ENCODE measurements around the gene SCLT1. TPM values are rescaled to one million over a fixed set of nuclear protein-coding genes. Genes with fewer than 3 reads are reported as not detected.

The SCLT1 gene
- total RNA-seq, 1 experiment from 2014 or later: 15.9 TPM

DNA sequence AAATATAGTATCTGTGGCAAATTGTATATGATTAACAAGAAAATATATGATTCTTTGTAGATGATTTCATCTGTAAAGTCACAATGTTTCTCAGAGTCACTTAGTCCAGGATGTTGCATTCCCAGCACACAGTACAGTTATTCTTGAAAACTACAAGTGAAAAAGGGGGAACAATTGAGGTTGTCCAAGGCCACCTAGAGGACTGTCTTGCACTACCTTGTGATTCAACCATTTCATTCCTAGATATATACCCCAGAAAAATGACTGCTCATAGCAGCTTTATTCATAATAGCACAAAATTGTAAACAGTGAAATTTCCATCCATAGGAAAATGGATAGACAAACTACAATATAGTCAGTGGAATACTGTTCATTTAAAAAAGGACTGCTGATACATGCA lies 18.6 kb upstream of the SCLT1 start:
- intact Hi-C loops (cut with micrococcal nuclease; ENCODE audit: unreplicated experiment): no loop called here
- Histone ChIP-seq H3K79me2 (ENCODE audit: low read depth) (no peaks in the 10 kb centered on the region), H4K20me1 (ENCODE audit: insufficient read depth) (no peaks in the 10 kb centered on the region), H3K9me3 (ENCODE audit: insufficient read depth, low read depth) (no peaks in the 10 kb centered on the region), H3K4me1 (replicated peaks; ENCODE audit: insufficient read depth) (no peaks in the 10 kb centered on the region), H3F3A (ENCODE audit: insufficient read depth, low read depth) (no peaks in the 10 kb centered on the region), H3K36me3 (ENCODE audit: low read depth) (no peaks in the 10 kb centered on the region), H3K27me3 (ENCODE audit: insufficient read depth, low read depth) (no peaks in the 10 kb centered on the region), H3K4me3 (no peak overlapping the region), H3K4me2 (no peak overlapping the region), H3K9me2 (ENCODE audit: insufficient read depth) (no peaks in the 10 kb centered on the region), H3K27ac (no peak overlapping the region), H2AFZ (no peak overlapping the region)
- TF ChIP-seq EZH2 (IDR thresholded peaks at IDR 0.05; ENCODE audit: low read depth): no peak
- TF ChIP-seq, protein P1, sequence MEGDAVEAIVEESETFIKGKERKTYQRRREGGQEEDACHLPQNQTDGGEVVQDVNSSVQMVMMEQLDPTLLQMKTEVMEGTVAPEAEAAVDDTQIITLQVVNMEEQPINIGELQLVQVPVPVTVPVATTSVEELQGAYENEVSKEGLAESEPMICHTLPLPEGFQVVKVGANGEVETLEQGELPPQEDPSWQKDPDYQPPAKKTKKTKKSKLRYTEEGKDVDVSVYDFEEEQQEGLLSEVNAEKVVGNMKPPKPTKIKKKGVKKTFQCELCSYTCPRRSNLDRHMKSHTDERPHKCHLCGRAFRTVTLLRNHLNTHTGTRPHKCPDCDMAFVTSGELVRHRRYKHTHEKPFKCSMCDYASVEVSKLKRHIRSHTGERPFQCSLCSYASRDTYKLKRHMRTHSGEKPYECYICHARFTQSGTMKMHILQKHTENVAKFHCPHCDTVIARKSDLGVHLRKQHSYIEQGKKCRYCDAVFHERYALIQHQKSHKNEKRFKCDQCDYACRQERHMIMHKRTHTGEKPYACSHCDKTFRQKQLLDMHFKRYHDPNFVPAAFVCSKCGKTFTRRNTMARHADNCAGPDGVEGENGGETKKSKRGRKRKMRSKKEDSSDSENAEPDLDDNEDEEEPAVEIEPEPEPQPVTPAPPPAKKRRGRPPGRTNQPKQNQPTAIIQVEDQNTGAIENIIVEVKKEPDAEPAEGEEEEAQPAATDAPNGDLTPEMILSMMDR (conservative IDR thresholded peaks at IDR 0.05): no peak
- CTCF ChIA-PET: no interaction called here
- no TSS peak for BruUV-seq (replicated peaks)
- no peak for DNase-seq
- POLR2A ChIA-PET (ENCODE audit: unreplicated experiment): no interaction called here

DNA sequence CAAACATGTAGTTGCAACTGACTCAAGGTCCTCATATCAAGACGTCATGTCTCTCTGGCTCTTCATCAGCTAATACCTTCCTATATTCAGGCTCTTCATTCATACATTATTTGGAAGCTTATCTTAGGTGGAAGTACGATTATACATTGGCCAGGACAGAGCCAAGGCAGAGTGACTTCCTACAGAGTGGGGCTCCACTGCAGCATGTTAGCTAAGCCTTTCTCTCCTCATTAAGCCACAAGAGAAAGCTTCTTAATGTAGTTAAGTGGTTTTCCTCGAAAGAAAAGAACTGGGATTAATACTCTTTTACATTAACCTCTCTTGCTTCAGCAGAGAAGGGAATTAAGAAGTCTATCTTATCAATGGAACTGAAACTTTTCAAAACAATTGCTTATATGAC lies 17.6 kb upstream of the SCLT1 start:
- BruUV-seq (replicated peaks): no TSS peak
- no peaks in the 10 kb centered on the region for H3F3A ChIP-seq (ENCODE audit: insufficient read depth, low read depth)
- no peaks in the 10 kb centered on the region for H3K36me3 ChIP-seq (ENCODE audit: low read depth)
- H3K4me1 ChIP-seq (replicated peaks; ENCODE audit: insufficient read depth): no peaks in the 10 kb centered on the region
- H3K9me3 ChIP-seq (ENCODE audit: insufficient read depth, low read depth): no peaks in the 10 kb centered on the region
- H3K4me2 ChIP-seq: no peak overlapping the region
- no peaks in the 10 kb centered on the region for H4K20me1 ChIP-seq (ENCODE audit: insufficient read depth)
- H3K79me2 ChIP-seq (ENCODE audit: low read depth): no peaks in the 10 kb centered on the region
- CTCF ChIA-PET: no interaction called here
- no peak overlapping the region for H2AFZ ChIP-seq
- no peaks in the 10 kb centered on the region for H3K27me3 ChIP-seq (ENCODE audit: insufficient read depth, low read depth)
- no peak for DNase-seq
- POLR2A ChIA-PET (ENCODE audit: unreplicated experiment): no interaction called here
- no peak overlapping the region for H3K4me3 ChIP-seq
- H3K27ac ChIP-seq: no peak overlapping the region
- intact Hi-C loops (cut with micrococcal nuclease; ENCODE audit: unreplicated experiment): no loop called here
- H3K9me2 ChIP-seq (ENCODE audit: insufficient read depth): no peaks in the 10 kb centered on the region
- no peak for TF ChIP-seq EZH2 (IDR thresholded peaks at IDR 0.05; ENCODE audit: low read depth)

DNA sequence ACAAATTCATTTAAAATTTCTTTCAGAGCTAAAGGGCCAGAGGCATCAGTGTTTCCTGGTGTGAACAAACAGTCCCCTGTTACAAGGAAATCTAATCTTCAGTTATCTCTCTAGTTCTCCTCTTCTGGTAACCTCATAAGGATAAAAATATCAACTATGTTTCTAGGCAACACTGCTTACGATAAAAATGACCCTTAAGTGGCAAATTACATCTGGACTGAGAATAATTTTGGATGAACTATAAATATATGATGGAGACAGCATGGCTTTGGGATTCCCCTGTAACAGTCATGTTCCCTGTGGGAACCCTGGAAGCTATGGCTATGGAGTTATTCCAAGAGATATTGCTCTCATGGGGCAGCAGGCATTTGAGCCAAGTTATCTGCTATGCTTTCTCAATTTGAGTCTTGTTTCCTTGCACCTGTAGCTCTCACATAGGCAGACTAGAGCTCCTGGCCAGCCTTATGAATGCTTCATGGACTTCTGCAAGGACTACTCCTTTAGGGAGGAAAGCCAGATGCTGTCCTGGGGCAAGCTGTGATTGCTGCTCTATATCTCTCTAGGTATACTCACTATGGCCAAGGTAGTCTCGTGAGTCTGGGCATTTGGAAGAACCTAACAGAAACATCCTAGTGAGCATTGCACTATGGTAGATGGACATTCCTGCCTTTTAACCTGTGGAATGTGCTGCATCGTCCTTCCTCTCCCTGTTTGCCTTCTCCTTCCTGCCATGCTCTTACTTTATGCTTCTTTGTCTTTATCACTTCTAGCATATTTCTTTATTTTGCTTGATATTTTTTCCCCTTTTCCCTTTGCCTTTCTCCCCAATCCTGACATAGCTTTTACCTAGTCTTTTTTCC lies 16.9 kb upstream of the SCLT1 start:
- Histone ChIP-seq H4K20me1 (ENCODE audit: insufficient read depth) (no peaks in the 10 kb centered on the region), H3K4me1 (replicated peaks; ENCODE audit: insufficient read depth) (no peaks in the 10 kb centered on the region), H3K4me2 (no peak overlapping the region), H3F3A (ENCODE audit: insufficient read depth, low read depth) (no peaks in the 10 kb centered on the region), H3K79me2 (ENCODE audit: low read depth) (no peaks in the 10 kb centered on the region), H3K4me3 (no peak overlapping the region), H3K27me3 (ENCODE audit: insufficient read depth, low read depth) (no peaks in the 10 kb centered on the region), H3K9me2 (ENCODE audit: insufficient read depth) (no peaks in the 10 kb centered on the region), H2AFZ (no peak overlapping the region), H3K27ac (no peak overlapping the region), H3K9me3 (ENCODE audit: insufficient read depth, low read depth) (no peaks in the 10 kb centered on the region), H3K36me3 (ENCODE audit: low read depth) (no peaks in the 10 kb centered on the region)
- intact Hi-C loops (cut with micrococcal nuclease; ENCODE audit: unreplicated experiment): no loop called here
- no peak for DNase-seq
- ChIA-PET POLR2A (ENCODE audit: unreplicated experiment) (no interaction called here), CTCF (no interaction called here)
- no TSS peak for BruUV-seq (replicated peaks)
- TF ChIP-seq EZH2 (IDR thresholded peaks at IDR 0.05; ENCODE audit: low read depth): no peak
- TF ChIP-seq, protein P1 (conservative IDR thresholded peaks at IDR 0.05): no peak

Measured in PC-9 (cell line).